SU-DHL-6 (cell line): Measurements from ENCODE around the gene LCNL1.

Source experiments
- H2AFZ ChIP-seq: fragments of 200-600 bp; sonication (generic); 2 replicates; pipeline ENCODE4 v1.6.1; 2014; ENCODE audit warnings: low read depth, mild to moderate bottlenecking, moderate library complexity, mixed read lengths, antibody characterized with exemption, low read length; ENCODE audit not compliant: severe bottlenecking
- H3F3A ChIP-seq: fragments of 200-600 bp; shearing (Covaris generic); 2 replicates; pipeline ENCODE4 v1.6.0; 2016; ENCODE audit warnings: antibody characterized with exemption, mild to moderate bottlenecking; ENCODE audit not compliant: insufficient read depth
- H3K27ac ChIP-seq: fragments of 200-600 bp; sonication (generic); 2 replicates; pipeline ENCODE4 v1.5.1; 2016; ENCODE audit warnings: low read depth, mild to moderate bottlenecking, low read length, moderate library complexity, mixed read lengths
- H3K27me3 ChIP-seq: fragments of 200-600 bp; sonication (generic), shearing (Covaris generic); 2 replicates; pipeline ENCODE4 v1.6.0; 2014; ENCODE audit warnings: mild to moderate bottlenecking, low read length
- H3K36me3 ChIP-seq: fragments of 200-600 bp; sonication (generic); 2 replicates; pipeline ENCODE4 v1.6.1; 2014; ENCODE audit warnings: mild to moderate bottlenecking, low read length, mixed read lengths
- H3K4me2 ChIP-seq: fragments of 300-600, 200-600 bp; shearing (Covaris generic), sonication (generic); 2 replicates; pipeline ENCODE4 v1.6.0; 2014; ENCODE audit warnings: low read length, low read depth, mild to moderate bottlenecking; ENCODE audit not compliant: poor library complexity, severe bottlenecking
- H3K4me3 ChIP-seq: fragments of 200-600 bp; sonication (generic); 2 replicates; pipeline ENCODE4 v1.5.1; 2014; ENCODE audit warnings: antibody characterized with exemption, low read length, mild to moderate bottlenecking, mixed read lengths; ENCODE audit not compliant: insufficient read depth, poor library complexity, severe bottlenecking
- H3K79me2 ChIP-seq: fragments of 200-600 bp; sonication (generic); 2 replicates; pipeline ENCODE4 v1.6.1; 2014; ENCODE audit warnings: mild to moderate bottlenecking, low read length, moderate library complexity; ENCODE audit not compliant: insufficient read depth
- H3K9ac ChIP-seq: fragments of 200-600 bp; sonication (generic); 2 replicates; pipeline ENCODE4 v1.7.0; 2014; ENCODE audit warnings: mild to moderate bottlenecking, low read length
- H3K9me2 ChIP-seq: fragments of 200-600 bp; sonication (generic); replicated peaks from 2 replicates; pipeline ENCODE4 v1.6.1; 2014; ENCODE audit warnings: low read length; ENCODE audit not compliant: insufficient read depth
- H3K9me3 ChIP-seq: fragments of 200-600 bp; sonication (generic); 2 replicates; pipeline ENCODE4 v1.6.1; 2014; ENCODE audit warnings: low read length, mixed read lengths; ENCODE audit not compliant: insufficient read depth
- H4K20me1 ChIP-seq: fragments of 200-600 bp; sonication (generic); 2 replicates; pipeline ENCODE4 v1.6.1; 2014; ENCODE audit warnings: low read depth, mild to moderate bottlenecking, antibody characterized with exemption, low read length, moderate library complexity, mixed read lengths
- CTCF ChIP-seq: fragments of 200-600 bp; sonication (generic); IDR thresholded peaks from one replicate; pipeline ENCODE4 v1.5.1; 2017; ENCODE audit warnings: antibody characterized with exemption, mild to moderate bottlenecking, low read length, moderate library complexity; ENCODE audit not compliant: insufficient read depth, poor library complexity, severe bottlenecking
- EZH2phosphoT487 ChIP-seq: fragments of 200-600 bp; sonication (generic), shearing (Covaris generic); conservative IDR thresholded peaks from 2 replicates; pipeline ENCODE4 v1.6.1; 2018; ENCODE audit warnings: mild to moderate bottlenecking, antibody characterized with exemption, low read length, moderate library complexity, mixed read lengths

LCNL1 gene

DNA sequence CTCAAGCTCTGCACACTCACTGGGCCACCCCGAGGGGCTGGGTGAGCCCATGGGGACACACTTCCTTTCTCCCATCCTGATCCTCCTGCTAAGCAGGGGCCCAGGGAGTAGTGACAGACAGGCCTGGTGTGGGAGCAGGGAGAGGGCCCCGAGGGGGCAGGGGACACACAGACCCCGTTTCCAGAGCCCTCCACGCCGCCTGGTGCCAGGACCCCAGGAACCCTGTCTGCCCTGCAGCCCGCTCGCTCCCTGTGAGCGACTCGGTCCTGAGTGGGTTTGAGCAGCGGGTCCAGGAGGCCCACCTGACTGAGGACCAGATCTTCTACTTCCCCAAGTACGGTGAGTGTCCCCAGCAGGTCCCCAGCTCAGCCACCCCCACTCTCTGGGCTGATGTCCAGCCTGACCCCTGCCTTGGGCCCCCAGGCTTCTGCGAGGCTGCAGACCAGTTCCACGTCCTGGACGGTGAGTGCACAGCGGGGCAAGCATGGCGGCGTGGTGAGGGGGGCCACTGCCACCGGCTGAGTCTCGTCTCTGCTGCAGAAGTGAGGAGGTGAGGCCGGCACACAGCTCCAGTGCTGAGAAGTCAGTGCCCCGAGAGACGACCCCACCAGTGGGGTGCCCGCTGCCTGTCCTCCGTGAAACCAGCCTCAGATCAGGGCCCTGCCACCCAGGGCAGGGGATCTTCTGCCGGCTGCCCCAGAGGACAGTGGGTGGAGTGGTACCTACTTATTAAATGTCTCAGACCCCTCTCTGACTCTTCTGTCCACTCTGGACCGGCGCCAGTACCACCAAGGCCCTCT, 36.4 kb upstream of the LCNL1 start:
- H3K4me3 ChIP-seq: no peak overlapping the region
- no peak overlapping the region for H3K27ac ChIP-seq
- H3K36me3 ChIP-seq: no peaks in the 10 kb centered on the region
- no peaks in the 10 kb centered on the region for H3K9me2 ChIP-seq
- no peaks in the 10 kb centered on the region for H3F3A ChIP-seq
- no peaks in the 10 kb centered on the region for H4K20me1 ChIP-seq
- H3K79me2 ChIP-seq: peaks cover 8% of the 10 kb centered on the region
- H3K27me3 ChIP-seq: no peaks in the 10 kb centered on the region
- H3K9ac ChIP-seq: no peak overlapping the region
- no peaks in the 10 kb centered on the region for H3K9me3 ChIP-seq
- H3K4me2 ChIP-seq: no peak overlapping the region
- no peak overlapping the region for H2AFZ ChIP-seq
- no peak for TF ChIP-seq CTCF
- TF ChIP-seq EZH2phosphoT487: no peak

DNA sequence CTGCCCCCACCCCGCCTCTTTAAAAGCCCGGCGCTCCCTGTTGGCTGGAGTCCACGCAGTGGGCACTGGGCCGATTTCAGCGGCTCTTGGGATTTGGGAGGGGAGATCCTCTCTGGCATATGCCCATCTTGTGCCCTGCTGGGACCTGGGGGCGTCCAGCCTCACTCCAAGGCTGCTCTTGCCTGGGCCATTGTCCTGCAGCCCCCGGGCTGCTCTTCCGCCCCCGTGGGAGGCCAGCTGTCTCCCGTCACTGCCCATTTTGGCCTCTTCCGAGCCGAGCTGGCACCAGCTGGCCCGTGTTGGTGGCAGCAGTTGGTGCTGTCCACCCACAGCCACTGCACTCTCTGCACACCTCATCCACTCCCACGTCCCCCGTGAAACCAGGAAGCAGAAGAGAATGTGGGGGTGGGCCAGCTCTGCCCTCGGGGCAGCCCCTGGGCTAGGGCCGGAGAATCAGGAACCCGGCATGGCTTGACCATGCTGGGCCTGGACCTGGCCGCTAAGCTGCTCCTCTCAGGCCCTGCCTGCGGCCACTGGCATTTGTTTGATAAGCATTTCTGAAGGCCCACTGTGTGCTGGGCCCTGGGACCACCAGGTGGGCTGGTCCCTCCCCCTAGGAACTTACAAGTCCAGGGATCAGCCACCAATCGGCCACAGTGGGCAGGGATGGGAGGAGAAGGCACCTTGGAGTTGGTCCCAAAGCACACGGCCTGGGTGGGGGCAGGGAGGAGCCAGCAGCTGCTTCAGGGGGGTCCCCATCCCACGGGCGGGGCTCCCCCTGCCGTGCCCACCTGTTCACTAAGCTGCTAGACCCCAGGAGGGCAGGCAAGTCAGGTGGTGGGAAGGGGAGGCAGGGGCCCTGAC, 35.5 kb upstream of the LCNL1 start:
- Histone ChIP-seq H3K27me3 (no peaks in the 10 kb centered on the region), H3K9me3 (no peaks in the 10 kb centered on the region), H3F3A (no peaks in the 10 kb centered on the region), H3K27ac (no peak overlapping the region), H2AFZ (no peak overlapping the region), H3K9me2 (no peaks in the 10 kb centered on the region), H3K9ac (no peak overlapping the region), H3K79me2 (peaks cover 8% of the 10 kb centered on the region), H3K4me2 (no peak overlapping the region), H3K4me3 (no peak overlapping the region), H4K20me1 (no peaks in the 10 kb centered on the region), H3K36me3 (no peaks in the 10 kb centered on the region)
- TF ChIP-seq CTCF: no peak
- TF ChIP-seq EZH2phosphoT487: no peak

GRCh38 chr9:136947955-136948510, 34.8 kb upstream of the LCNL1 start:
- no peak overlapping the region for H3K4me3 ChIP-seq
- no peaks in the 10 kb centered on the region for H3K9me2 ChIP-seq
- H2AFZ ChIP-seq: no peak overlapping the region
- H3K9me3 ChIP-seq: no peaks in the 10 kb centered on the region
- no peak overlapping the region for H3K9ac ChIP-seq
- no peak overlapping the region for H3K27ac ChIP-seq
- H3K79me2 ChIP-seq: peaks cover 8% of the 10 kb centered on the region
- H3K36me3 ChIP-seq: no peaks in the 10 kb centered on the region
- no peaks in the 10 kb centered on the region for H4K20me1 ChIP-seq
- H3K27me3 ChIP-seq: no peaks in the 10 kb centered on the region
- TF ChIP-seq CTCF (peak; percentile 31), EZH2phosphoT487 (no peak)
- no peaks in the 10 kb centered on the region for H3F3A ChIP-seq
- H3K4me2 ChIP-seq: no peak overlapping the region
